Loucy (cell line): Measurements from ENCODE around the gene ZNF365.

Source experiments
- H2AFZ ChIP-seq: fragments of 200-600 bp; sonication (generic); 2 replicates; pipeline ENCODE4 v1.6.0; 2016; ENCODE audit warnings: antibody characterized with exemption, mild to moderate bottlenecking, low read length, moderate library complexity
- H3F3A ChIP-seq: fragments of 200-600 bp; 2 replicates; pipeline ENCODE4 v1.6.0; 2016; ENCODE audit warnings: antibody characterized with exemption, low read depth, mild to moderate bottlenecking
- H3K27me3 ChIP-seq: fragments of 200-600 bp; sonication (generic); 2 replicates; pipeline ENCODE4 v1.6.1; 2014; ENCODE audit warnings: low read length, mild to moderate bottlenecking; ENCODE audit not compliant: insufficient read depth, poor library complexity, severe bottlenecking
- H3K36me3 ChIP-seq: fragments of 200-600 bp; sonication (generic); 2 replicates; pipeline ENCODE4 v1.6.1; 2016; ENCODE audit warnings: low read length; ENCODE audit not compliant: insufficient read depth
- H3K4me1 ChIP-seq: fragments of 200-600 bp; sonication (generic); 2 replicates; pipeline ENCODE4 v1.5.1; 2014; ENCODE audit warnings: low read length, mild to moderate bottlenecking; ENCODE audit not compliant: insufficient read depth, poor library complexity, severe bottlenecking
- H3K4me2 ChIP-seq: fragments of 200-600 bp; sonication (generic); 2 replicates; pipeline ENCODE4 v1.6.0; 2014; ENCODE audit warnings: antibody characterized with exemption, low read length, low read depth, mild to moderate bottlenecking; ENCODE audit not compliant: poor library complexity, severe bottlenecking
- H3K4me3 ChIP-seq: fragments of 200-600 bp; sonication (generic); 2 replicates; pipeline ENCODE4 v1.5.1; 2014; ENCODE audit warnings: low read length, mild to moderate bottlenecking, mixed read lengths; ENCODE audit not compliant: poor library complexity, severe bottlenecking
- H3K79me2 ChIP-seq: fragments of 200-600 bp; sonication (generic); 2 replicates; pipeline ENCODE4 v1.6.1; 2014; ENCODE audit warnings: low read length; ENCODE audit not compliant: insufficient read depth
- H3K9ac ChIP-seq: fragments of 200-600 bp; sonication (generic); 2 replicates; pipeline ENCODE4 v1.6.0; 2014; ENCODE audit warnings: mild to moderate bottlenecking, low read depth, low read length, moderate library complexity; ENCODE audit not compliant: poor library complexity, severe bottlenecking
- H3K9me2 ChIP-seq: fragments of 200-600 bp; sonication (generic); replicated peaks from 2 replicates; pipeline ENCODE4 v1.6.1; 2016; ENCODE audit warnings: low read depth, low read length, mixed read lengths
- H3K9me3 ChIP-seq: fragments of 200-600 bp; sonication (generic); 2 replicates; pipeline ENCODE4 v1.6.1; 2014; ENCODE audit warnings: mild to moderate bottlenecking, antibody characterized with exemption, low read length, low read depth; ENCODE audit not compliant: insufficient read depth
- H4K20me1 ChIP-seq: fragments of 200-600 bp; sonication (generic); 2 replicates; pipeline ENCODE4 v1.6.0; 2014; ENCODE audit warnings: antibody characterized with exemption, low read length, mild to moderate bottlenecking; ENCODE audit not compliant: insufficient read depth, poor library complexity, severe bottlenecking
- EZH2phosphoT487 ChIP-seq: fragments of 200-600 bp; IDR thresholded peaks from 2 replicates; pipeline ENCODE4 v1.6.1; 2018; ENCODE audit warnings: antibody characterized with exemption, mild to moderate bottlenecking, moderate library complexity, borderline replicate concordance
- TF ChIP-seq, protein P1 (sequence below): fragments of 200-600 bp; sonication (generic); conservative IDR thresholded peaks from 2 replicates; pipeline ENCODE4 v1.5.1; 2014; ENCODE audit warnings: mild to moderate bottlenecking, antibody characterized with exemption, low read length

ZNF365 gene

DNA sequence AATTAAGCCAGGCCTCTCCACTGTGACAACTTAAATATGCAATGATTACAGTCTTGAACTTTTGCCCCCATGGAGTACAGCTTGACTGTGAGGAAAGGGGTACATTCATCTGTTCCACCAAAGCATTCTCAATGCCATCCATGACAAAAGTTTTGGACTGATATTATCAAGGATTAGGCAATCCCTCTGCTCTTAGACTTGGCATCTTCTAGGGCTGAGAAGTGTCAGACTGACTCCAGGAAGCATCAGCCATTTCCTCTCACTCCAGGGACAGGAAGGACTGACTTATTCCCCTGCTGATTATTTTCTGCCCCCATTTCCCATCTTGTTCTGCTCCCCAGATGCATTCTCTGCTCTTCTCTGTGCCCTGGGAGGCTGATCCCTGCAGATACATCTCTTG, 69.7 kb downstream of the ZNF365 start:
- peak overlapping the region; percentile 53 for H2AFZ ChIP-seq
- H3K9me3 ChIP-seq, result no peaks in the 10 kb centered on the region
- no peak overlapping the region for H3K4me3 ChIP-seq
- H4K20me1 ChIP-seq, result no peaks in the 10 kb centered on the region
- H3K27me3 ChIP-seq, result no peaks in the 10 kb centered on the region
- no peaks in the 10 kb centered on the region for H3K9me2 ChIP-seq
- no peaks in the 10 kb centered on the region for H3F3A ChIP-seq
- H3K79me2 ChIP-seq, result no peaks in the 10 kb centered on the region
- H3K4me2 ChIP-seq, result peak overlapping the region; percentile 7
- H3K4me1 ChIP-seq, result peaks cover 9% of the 10 kb centered on the region
- no peak overlapping the region for H3K9ac ChIP-seq
- no peaks in the 10 kb centered on the region for H3K36me3 ChIP-seq
- TF ChIP-seq, protein P1, sequence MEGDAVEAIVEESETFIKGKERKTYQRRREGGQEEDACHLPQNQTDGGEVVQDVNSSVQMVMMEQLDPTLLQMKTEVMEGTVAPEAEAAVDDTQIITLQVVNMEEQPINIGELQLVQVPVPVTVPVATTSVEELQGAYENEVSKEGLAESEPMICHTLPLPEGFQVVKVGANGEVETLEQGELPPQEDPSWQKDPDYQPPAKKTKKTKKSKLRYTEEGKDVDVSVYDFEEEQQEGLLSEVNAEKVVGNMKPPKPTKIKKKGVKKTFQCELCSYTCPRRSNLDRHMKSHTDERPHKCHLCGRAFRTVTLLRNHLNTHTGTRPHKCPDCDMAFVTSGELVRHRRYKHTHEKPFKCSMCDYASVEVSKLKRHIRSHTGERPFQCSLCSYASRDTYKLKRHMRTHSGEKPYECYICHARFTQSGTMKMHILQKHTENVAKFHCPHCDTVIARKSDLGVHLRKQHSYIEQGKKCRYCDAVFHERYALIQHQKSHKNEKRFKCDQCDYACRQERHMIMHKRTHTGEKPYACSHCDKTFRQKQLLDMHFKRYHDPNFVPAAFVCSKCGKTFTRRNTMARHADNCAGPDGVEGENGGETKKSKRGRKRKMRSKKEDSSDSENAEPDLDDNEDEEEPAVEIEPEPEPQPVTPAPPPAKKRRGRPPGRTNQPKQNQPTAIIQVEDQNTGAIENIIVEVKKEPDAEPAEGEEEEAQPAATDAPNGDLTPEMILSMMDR, result no peak
- TF ChIP-seq EZH2phosphoT487, result no peak

DNA sequence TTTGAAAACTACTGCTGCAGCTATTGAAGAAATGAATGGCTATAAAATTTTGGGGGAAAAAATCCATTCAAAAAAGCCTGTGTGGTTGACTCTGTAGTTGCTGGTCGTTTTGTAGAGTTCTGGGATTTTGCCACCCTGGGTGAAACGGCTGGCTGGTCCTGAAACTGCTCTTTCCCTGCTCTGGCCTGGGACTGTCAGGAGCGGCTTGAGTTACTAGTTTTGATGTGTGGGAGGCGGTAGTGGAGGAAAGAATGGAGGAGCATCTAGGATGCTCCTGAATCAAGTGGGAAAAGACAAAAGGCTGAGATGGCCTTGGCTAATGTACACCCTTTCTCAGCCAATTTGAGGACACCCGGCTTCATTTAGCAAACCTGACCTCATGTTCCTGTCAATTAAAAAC, 72.5 kb downstream of the ZNF365 start:
- Histone ChIP-seq H3F3A (no peaks in the 10 kb centered on the region), H3K27me3 (no peaks in the 10 kb centered on the region), H4K20me1 (no peaks in the 10 kb centered on the region), H3K9ac (no peak overlapping the region), H3K4me2 (no peak overlapping the region), H2AFZ (no peak overlapping the region), H3K9me3 (no peaks in the 10 kb centered on the region), H3K79me2 (no peaks in the 10 kb centered on the region), H3K9me2 (no peaks in the 10 kb centered on the region), H3K4me1 (peaks cover 9% of the 10 kb centered on the region), H3K36me3 (no peaks in the 10 kb centered on the region), H3K4me3 (no peak overlapping the region)
- TF ChIP-seq, protein P1, result no peak
- TF ChIP-seq EZH2phosphoT487, result no peak

GRCh38 chr10:62450912-62451610, 76.9 kb downstream of the ZNF365 start:
- Histone ChIP-seq H3K27me3 (no peaks in the 10 kb centered on the region), H2AFZ (no peak overlapping the region), H3K9me3 (no peaks in the 10 kb centered on the region), H3K9ac (no peak overlapping the region), H3K4me3 (no peak overlapping the region), H3F3A (no peaks in the 10 kb centered on the region), H3K79me2 (no peaks in the 10 kb centered on the region), H4K20me1 (no peaks in the 10 kb centered on the region), H3K4me1 (no peaks in the 10 kb centered on the region), H3K36me3 (no peaks in the 10 kb centered on the region), H3K9me2 (no peaks in the 10 kb centered on the region), H3K4me2 (no peak overlapping the region)
- TF ChIP-seq, protein P1, result no peak
